HEK293 (cell line): ENCODE data around the gene ZNF197.

Experiments used
- BCL6B ChIP-seq: fragments of 450-650 bp; formaldehyde crosslinking; IDR thresholded peaks from 2 replicates; pipeline ENCODE4 v1.5.1; 2017; ENCODE audit warnings: missing biosample characterization, missing genetic modification characterization
- INSM2 ChIP-seq: fragments of 450-650 bp; formaldehyde crosslinking; IDR thresholded peaks from 2 replicates; pipeline ENCODE4 v1.5.1; 2016; ENCODE audit warnings: missing biosample characterization, missing genetic modification characterization
- OSR2 ChIP-seq: fragments of 450-650 bp; formaldehyde crosslinking; IDR thresholded peaks from 2 replicates; pipeline ENCODE4 v1.5.1; 2016; ENCODE audit warnings: missing biosample characterization, missing genetic modification characterization
- OVOL3 ChIP-seq: fragments of 450-650 bp; formaldehyde crosslinking; IDR thresholded peaks from 2 replicates; pipeline ENCODE4 v1.5.1; 2016; ENCODE audit warnings: missing biosample characterization, missing genetic modification characterization
- PBX3 ChIP-seq: sonication (generic); formaldehyde crosslinking; IDR thresholded peaks from 2 replicates; pipeline ENCODE4 v1.8.1; 2022; ENCODE audit warnings: mild to moderate bottlenecking, moderate library complexity, missing genetic modification reagents
- PRDM6 ChIP-seq: fragments of 450-650 bp; formaldehyde crosslinking; IDR thresholded peaks from 2 replicates; pipeline ENCODE4 v1.5.1; 2017; ENCODE audit warnings: missing biosample characterization, missing genetic modification characterization
- REPIN1 ChIP-seq: fragments of 450-650 bp; formaldehyde crosslinking; IDR thresholded peaks from 2 replicates; pipeline ENCODE4 v1.5.1; 2017; ENCODE audit warnings: missing biosample characterization, missing genetic modification characterization, low read depth
- SP2 ChIP-seq: fragments of 450-650 bp; formaldehyde crosslinking; IDR thresholded peaks from 2 replicates; pipeline ENCODE4 v1.5.1; 2016; ENCODE audit warnings: missing biosample characterization, missing genetic modification characterization
- YY1 ChIP-seq: fragments of 450-650 bp; formaldehyde crosslinking; IDR thresholded peaks from 2 replicates; pipeline ENCODE4 v1.5.1; 2018; ENCODE audit warnings: missing biosample characterization, missing genetic modification characterization
- ZBTB17 ChIP-seq: fragments of 450-650 bp; formaldehyde crosslinking; IDR thresholded peaks from 2 replicates; pipeline ENCODE4 v1.5.1; 2016; ENCODE audit warnings: missing biosample characterization, missing genetic modification characterization
- ZFP41 ChIP-seq: fragments of 450-650 bp; formaldehyde crosslinking; IDR thresholded peaks from 2 replicates; pipeline ENCODE4 v1.5.1; 2016; ENCODE audit warnings: missing biosample characterization, missing genetic modification characterization, borderline replicate concordance
- ZNF175 ChIP-seq: fragments of 450-650 bp; formaldehyde crosslinking; IDR thresholded peaks from 2 replicates; pipeline ENCODE4 v1.5.1; 2016; ENCODE audit warnings: missing biosample characterization, missing genetic modification characterization
- ZNF223 ChIP-seq: fragments of 450-650 bp; formaldehyde crosslinking; IDR thresholded peaks from 2 replicates; pipeline ENCODE4 v1.5.1; 2016; ENCODE audit warnings: missing biosample characterization, missing genetic modification characterization
- ZNF239 ChIP-seq: fragments of 450-650 bp; formaldehyde crosslinking; IDR thresholded peaks from 2 replicates; pipeline ENCODE4 v1.5.1; 2016; ENCODE audit warnings: missing biosample characterization, missing genetic modification characterization
- ZNF280D ChIP-seq: fragments of 450-650 bp; formaldehyde crosslinking; IDR thresholded peaks from 2 replicates; pipeline ENCODE4 v1.5.1; 2016; ENCODE audit warnings: missing biosample characterization, missing genetic modification characterization
- ZNF354C ChIP-seq: fragments of 450-650 bp; formaldehyde crosslinking; IDR thresholded peaks from 2 replicates; pipeline ENCODE4 v1.5.1; 2016; ENCODE audit warnings: missing biosample characterization, missing genetic modification characterization, low read depth, borderline replicate concordance
- ZNF362 ChIP-seq: fragments of 450-650 bp; formaldehyde crosslinking; IDR thresholded peaks from 2 replicates; pipeline ENCODE4 v1.5.1; 2016; ENCODE audit warnings: missing biosample characterization, missing genetic modification characterization
- ZNF529 ChIP-seq: fragments of 450-650 bp; formaldehyde crosslinking; IDR thresholded peaks from 2 replicates; pipeline ENCODE4 v1.5.1; 2017; ENCODE audit warnings: missing genetic modification characterization, missing biosample characterization; ENCODE audit not compliant: insufficient replicate concordance
- ZNF548 ChIP-seq: fragments of 450-650 bp; formaldehyde crosslinking; IDR thresholded peaks from 2 replicates; pipeline ENCODE4 v1.5.1; 2016; ENCODE audit warnings: missing biosample characterization, missing genetic modification characterization
- ZNF549 ChIP-seq: fragments of 450-650 bp; IDR thresholded peaks from 2 replicates; pipeline ENCODE4 v1.5.1; 2018; ENCODE audit warnings: missing biosample characterization, missing genetic modification characterization, mild to moderate bottlenecking, inconsistent platforms, moderate library complexity
- ZNF555 ChIP-seq: fragments of 450-650 bp; formaldehyde crosslinking; conservative IDR thresholded peaks from 2 replicates; pipeline ENCODE4 v1.5.1; 2017; ENCODE audit warnings: missing biosample characterization, mild to moderate bottlenecking, missing genetic modification characterization, inconsistent platforms
- ZNF596 ChIP-seq: fragments of 450-650 bp; IDR thresholded peaks from 2 replicates; pipeline ENCODE4 v1.5.0; 2018; ENCODE audit warnings: missing biosample characterization, mild to moderate bottlenecking, missing genetic modification characterization, moderate library complexity
- ZNF600 ChIP-seq: fragments of 450-650 bp; formaldehyde crosslinking; IDR thresholded peaks from 2 replicates; pipeline ENCODE4 v1.5.1; 2016; ENCODE audit warnings: missing biosample characterization, missing genetic modification characterization
- ZNF629 ChIP-seq: fragments of 450-650 bp; formaldehyde crosslinking; IDR thresholded peaks from 2 replicates; pipeline ENCODE4 v1.5.1; 2017; ENCODE audit warnings: missing biosample characterization, missing genetic modification characterization
- ZNF677 ChIP-seq: fragments of 450-650 bp; IDR thresholded peaks from 2 replicates; pipeline ENCODE4 v1.5.0; 2018; ENCODE audit warnings: missing biosample characterization, mild to moderate bottlenecking, missing genetic modification characterization, moderate library complexity
- ZNF707 ChIP-seq: fragments of 450-650 bp; formaldehyde crosslinking; IDR thresholded peaks from 2 replicates; pipeline ENCODE4 v1.5.1; 2016; ENCODE audit warnings: missing biosample characterization, missing genetic modification characterization
- ZNF837 ChIP-seq: fragments of 450-650 bp; formaldehyde crosslinking; IDR thresholded peaks from 2 replicates; pipeline ENCODE4 v1.5.1; 2016; ENCODE audit warnings: missing biosample characterization, missing genetic modification characterization
- ZSCAN16 ChIP-seq: fragments of 450-650 bp; formaldehyde crosslinking; IDR thresholded peaks from 2 replicates; pipeline ENCODE4 v1.5.1; 2016; ENCODE audit warnings: missing biosample characterization, missing genetic modification characterization
- ZSCAN5A ChIP-seq: fragments of 450-650 bp; formaldehyde crosslinking; IDR thresholded peaks from 2 replicates; pipeline ENCODE4 v1.5.1; 2016; ENCODE audit warnings: missing biosample characterization, missing genetic modification characterization

The ZNF197 gene

GRCh38 chr3:44624749-44625480, at the start of gene ZNF197 (continued):
- no peak for TF ChIP-seq ZNF707 (tag by site-specific recombination)
- TF ChIP-seq ZSCAN5A (tag by site-specific recombination): no peak
- TF ChIP-seq INSM2 (tag by site-specific recombination): no peak
- TF ChIP-seq OVOL3: no peak
- no peak for TF ChIP-seq ZFP41 (tag by site-specific recombination)
- TF ChIP-seq SP2 (tag by site-specific recombination): peak; percentile 68
- no peak for TF ChIP-seq ZNF239 (tag by site-specific recombination)
- no peak for TF ChIP-seq REPIN1
- TF ChIP-seq ZNF837: no peak
- no peak; the same call in 1 of the 2 replicates for TF ChIP-seq ZNF600
- TF ChIP-seq PRDM6 (tag by site-specific recombination): no peak
- TF ChIP-seq ZNF548 (tag by site-specific recombination): no peak
- TF ChIP-seq OSR2 (tag by site-specific recombination): no peak
- peak; percentile 65; the same call in 1 of the 2 replicates for TF ChIP-seq ZBTB17 (tag by site-specific recombination)
- TF ChIP-seq ZNF223: no peak
- no peak for TF ChIP-seq ZNF354C (tag by site-specific recombination)
- TF ChIP-seq ZNF362 (tag by site-specific recombination): no peak
- TF ChIP-seq ZNF175 (tag by site-specific recombination): no peak
- no peak for TF ChIP-seq ZNF280D (tag by site-specific recombination)
- TF ChIP-seq PBX3 (CRISPR knock-in tag): no peak
- no peak for TF ChIP-seq ZNF529
- no peak for TF ChIP-seq ZNF555 (tag by site-specific recombination)
- no peak for TF ChIP-seq ZSCAN16 (tag by site-specific recombination)
- TF ChIP-seq BCL6B: no peak
- no peak for TF ChIP-seq ZNF549 (tag by site-specific recombination)
- TF ChIP-seq ZNF629 (tag by site-specific recombination): peak; percentile 17; the same call in 1 of the 2 replicates
- no peak for TF ChIP-seq ZNF596 (tag by site-specific recombination)
- peak; percentile 56; the same call in 1 of the 2 replicates for TF ChIP-seq YY1 (tag by site-specific recombination)
- no peak for TF ChIP-seq ZNF677
